Fibroblast of lung (primary cell): Measurements from ENCODE around the gene ABLIM3. TPM values are rescaled to one million over a fixed set of nuclear protein-coding genes. Genes with fewer than 3 reads are reported as not detected.

Experiments used
- DNase-seq, 2 donors: peaks; one replicate each; pipeline versions ENCODE4 v3.0.0 to v3.0.0-alpha.2; 2010; ENCODE audit warnings: low read depth in 2 of 2
- H2AFZ ChIP-seq: 2 replicates; pipeline ENCODE4 v1.5.1; 2012; ENCODE audit warnings: low read length, control low read depth, inconsistent platforms
- H3K27ac ChIP-seq: 2 replicates; pipeline ENCODE4 v1.5.1; 2011; ENCODE audit warnings: low read length, control low read depth; ENCODE audit not compliant: insufficient read depth
- H3K27me3 ChIP-seq: 2 replicates; pipeline ENCODE4 v1.5.1; 2011; ENCODE audit warnings: mild to moderate bottlenecking, low read length; ENCODE audit not compliant: control insufficient read depth, insufficient read depth
- H3K36me3 ChIP-seq: 2 replicates; pipeline ENCODE4 v1.5.1; 2011; ENCODE audit warnings: low read length; ENCODE audit not compliant: control insufficient read depth, insufficient read depth
- H3K4me1 ChIP-seq: 2 replicates; pipeline ENCODE4 v1.5.1; 2011; ENCODE audit warnings: low read length; ENCODE audit not compliant: control insufficient read depth, insufficient read depth; ENCODE audit errors: extremely low read depth
- H3K4me2 ChIP-seq: 2 replicates; pipeline ENCODE4 v1.5.1; 2011; ENCODE audit warnings: low read length, control low read depth; ENCODE audit not compliant: insufficient read depth; ENCODE audit errors: extremely low read depth
- H3K4me3 ChIP-seq, 4 experiments: fragments of 200-600 bp in 1 of 4; sonication (generic) in 1 of 4; replicated peaks in 1 of 4; 2 replicates each; pipeline ENCODE4 v1.5.1; 2011 to 2016; ENCODE audit warnings: low read length in 4 of 4, low read depth in 3 of 4, mild to moderate bottlenecking in 3 of 4, control low read depth in 2 of 4, inconsistent platforms in 1 of 4, mixed read lengths in 1 of 4; ENCODE audit not compliant: insufficient read depth in 1 of 4; ENCODE audit errors: control extremely low read depth in 1 of 4
- H3K79me2 ChIP-seq: 2 replicates; pipeline ENCODE4 v1.5.1; 2012; ENCODE audit warnings: mild to moderate bottlenecking, low read length, inconsistent platforms; ENCODE audit not compliant: control insufficient read depth, insufficient read depth
- H3K9ac ChIP-seq: 2 replicates; pipeline ENCODE4 v1.5.1; 2011; ENCODE audit warnings: mild to moderate bottlenecking, low read length, control low read depth; ENCODE audit not compliant: insufficient read depth
- H3K9me3 ChIP-seq: 2 replicates; pipeline ENCODE4 v1.5.1; 2012; ENCODE audit warnings: low read depth, low read length; ENCODE audit not compliant: control insufficient read depth, insufficient read depth
- H4K20me1 ChIP-seq: 2 replicates; pipeline ENCODE4 v1.5.1; 2011; ENCODE audit warnings: low read length; ENCODE audit not compliant: control insufficient read depth, insufficient read depth; ENCODE audit errors: extremely low read depth
- CTCF ChIP-seq, 2 donors: IDR thresholded peaks in 1 of 2; conservative IDR thresholded peaks in 1 of 2; 1 replicate in 1 of 2; 2 replicates in 1 of 2; pipeline ENCODE4 v1.5.1; 2011 to 2012; ENCODE audit warnings: low read length in 2 of 2, control low read depth in 1 of 2, inconsistent platforms in 1 of 2, low read depth in 1 of 2, mild to moderate bottlenecking in 1 of 2
- EZH2 ChIP-seq: IDR thresholded peaks from 2 replicates; pipeline ENCODE4 v1.5.1; 2012; ENCODE audit warnings: low read length, control low read depth, mild to moderate bottlenecking; ENCODE audit errors: missing control alignments
- polyA plus RNA-seq, 2 donors: library from polyadenylated mRNA; depleted of rRNA in 1 of 2; stranded (reverse) in 1 of 2; unstranded in 1 of 2; fragments of >200 nt; gene quantifications; 2 replicates each; pipeline ENCODE4 v1.2.1, GENCODE V29; 2011 to 2012; ENCODE audit warnings: missing spikeins in 1 of 2
- total RNA-seq: library from RNA; depleted of rRNA; stranded (reverse); fragments of >200 nt; gene quantifications from 2 replicates; pipeline ENCODE4 v1.2.1, GENCODE V29; 2014

The ABLIM3 gene
- total and polyA plus RNA-seq, 2 donors (not counting 1 experiment from before 2014, with no cell fraction given): 48.1 to 49.9 TPM

GRCh38 chr5:149221326-149221725 is 80.0 kb downstream of the ABLIM3 start:
- peak; percentile 74 to 92 for DNase-seq
- TF ChIP-seq CTCF (conservative IDR thresholded peaks at IDR 0.05 in 1 of 2, IDR thresholded peaks at IDR 0.05 in 1 of 2; ENCODE audit: low read depth in 1 of 2, low read length in 2 of 2) (no peak), EZH2 (no peak)
- H2AFZ ChIP-seq: no peak overlapping the region
- H3K27me3 ChIP-seq: no peaks in the 10 kb centered on the region
- H3K79me2 ChIP-seq: no peaks in the 10 kb centered on the region
- no peak overlapping the region for H3K9ac ChIP-seq
- peaks cover 19% of the 10 kb centered on the region for H3K4me1 ChIP-seq
- H3K4me2 ChIP-seq: peak overlapping the region; percentile 1
- no peak overlapping the region for H3K4me3 ChIP-seq
- H3K36me3 ChIP-seq: peaks cover 20% of the 10 kb centered on the region
- H3K9me3 ChIP-seq: no peaks in the 10 kb centered on the region
- no peaks in the 10 kb centered on the region for H4K20me1 ChIP-seq
- peak overlapping the region; percentile 64 for H3K27ac ChIP-seq

GRCh38 chr5:149221731-149222342 is 80.5 kb downstream of the ABLIM3 start:
- no peak overlapping the region for H3K4me3 ChIP-seq
- H3K36me3 ChIP-seq: peaks cover 19% of the 10 kb centered on the region
- TF ChIP-seq EZH2 (no peak), CTCF (conservative IDR thresholded peaks at IDR 0.05 in 1 of 2, IDR thresholded peaks at IDR 0.05 in 1 of 2; ENCODE audit: low read depth in 1 of 2, low read length in 2 of 2) (no peak)
- H3K79me2 ChIP-seq: no peaks in the 10 kb centered on the region
- H3K9ac ChIP-seq: no peak overlapping the region
- no peaks in the 10 kb centered on the region for H3K27me3 ChIP-seq
- no peaks in the 10 kb centered on the region for H4K20me1 ChIP-seq
- H3K4me1 ChIP-seq: peaks cover 19% of the 10 kb centered on the region
- peak overlapping the region; percentile 1 for H3K4me2 ChIP-seq
- peak; percentile 80 to 82 for DNase-seq
- H3K27ac ChIP-seq: peak overlapping the region; percentile 64
- H3K9me3 ChIP-seq: no peaks in the 10 kb centered on the region
- H2AFZ ChIP-seq: no peak overlapping the region

- Histone ChIP-seq H3K27me3 (no peaks in the 10 kb centered on the region), H3K9ac (no peak overlapping the region), H4K20me1 (no peaks in the 10 kb centered on the region), H3K36me3 (peaks cover 12% of the 10 kb centered on the region), H3K79me2 (no peaks in the 10 kb centered on the region), H3K4me1 (peaks cover 19% of the 10 kb centered on the region), H3K27ac (no peak overlapping the region), H3K4me3 (no peak overlapping the region), H3K9me3 (no peaks in the 10 kb centered on the region), H3K4me2 (no peak overlapping the region), H2AFZ (no peak overlapping the region)
- TF ChIP-seq CTCF (conservative IDR thresholded peaks at IDR 0.05 in 1 of 2, IDR thresholded peaks at IDR 0.05 in 1 of 2; ENCODE audit: low read depth in 1 of 2, low read length in 2 of 2): no peak
- no peak for TF ChIP-seq EZH2
- DNase-seq: peak in 1 of 2 donors; percentile 37
Measured at GRCh38 chr5:149223081-149223848, 82.0 kb downstream of the ABLIM3 start.
